Adipocyte (in vitro differentiated cells): ENCODE results near the gene FLII.
A peak's percentile ranks its signal among the peaks of the same experiment; 100 is the strongest.

Experiments
- DNase-seq: peaks from one replicate; pipeline ENCODE4 v3.0.0-alpha.2; 2015; ENCODE audit warnings: low read depth
- H3K27me3 ChIP-seq: replicated peaks from 2 replicates; pipeline ENCODE4 v1.7.0; 2013; ENCODE audit warnings: mild to moderate bottlenecking, low read length, moderate library complexity; ENCODE audit not compliant: control insufficient read depth, insufficient read depth
- H3K36me3 ChIP-seq: 2 replicates; pipeline ENCODE4 v1.7.0; 2013; ENCODE audit warnings: low read length, mild to moderate bottlenecking, moderate library complexity; ENCODE audit not compliant: control insufficient read depth, insufficient read depth, severe bottlenecking
- H3K4me1 ChIP-seq: 2 replicates; pipeline ENCODE4 v1.7.0; 2013; ENCODE audit warnings: mild to moderate bottlenecking, low read length, moderate library complexity; ENCODE audit not compliant: control insufficient read depth, insufficient read depth
- H3K4me3 ChIP-seq: 2 replicates; pipeline ENCODE4 v1.7.0; 2013; ENCODE audit warnings: mild to moderate bottlenecking, low read length, moderate library complexity
- H3K9ac ChIP-seq: 2 replicates; pipeline ENCODE4 v1.7.0; 2013; ENCODE audit warnings: mild to moderate bottlenecking, low read length, moderate library complexity
- H3K9me3 ChIP-seq: 2 replicates; pipeline ENCODE4 v1.7.0; 2013; ENCODE audit warnings: mild to moderate bottlenecking, low read length, moderate library complexity; ENCODE audit not compliant: control insufficient read depth

The FLII gene

DNA sequence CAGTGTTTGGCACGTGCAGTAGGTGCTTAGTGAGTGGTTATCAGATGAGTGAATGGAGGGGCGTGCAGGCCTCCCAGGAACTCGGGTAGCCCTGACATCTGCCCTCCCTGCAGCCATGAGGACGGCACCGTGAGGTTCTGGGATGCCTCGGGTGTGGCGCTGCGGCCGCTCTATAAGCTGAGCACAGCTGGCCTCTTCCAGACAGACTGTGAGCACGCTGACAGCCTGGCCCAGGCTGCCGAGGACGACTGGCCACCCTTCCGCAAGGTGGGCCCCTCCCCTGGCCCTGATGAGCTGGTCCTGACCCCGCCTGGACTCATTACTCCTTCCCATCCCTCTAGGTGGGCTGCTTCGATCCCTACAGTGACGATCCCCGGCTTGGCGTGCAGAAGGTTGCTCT, 22.0 kb downstream of the FLII start:
- no peaks in the 10 kb centered on the region for H3K4me1 ChIP-seq
- no peaks in the 10 kb centered on the region for H3K27me3 ChIP-seq
- no peak overlapping the region for H3K9ac ChIP-seq
- no peaks in the 10 kb centered on the region for H3K9me3 ChIP-seq
- no peak for DNase-seq
- peaks cover 49% of the 10 kb centered on the region for H3K36me3 ChIP-seq
- no peak overlapping the region for H3K4me3 ChIP-seq

DNA sequence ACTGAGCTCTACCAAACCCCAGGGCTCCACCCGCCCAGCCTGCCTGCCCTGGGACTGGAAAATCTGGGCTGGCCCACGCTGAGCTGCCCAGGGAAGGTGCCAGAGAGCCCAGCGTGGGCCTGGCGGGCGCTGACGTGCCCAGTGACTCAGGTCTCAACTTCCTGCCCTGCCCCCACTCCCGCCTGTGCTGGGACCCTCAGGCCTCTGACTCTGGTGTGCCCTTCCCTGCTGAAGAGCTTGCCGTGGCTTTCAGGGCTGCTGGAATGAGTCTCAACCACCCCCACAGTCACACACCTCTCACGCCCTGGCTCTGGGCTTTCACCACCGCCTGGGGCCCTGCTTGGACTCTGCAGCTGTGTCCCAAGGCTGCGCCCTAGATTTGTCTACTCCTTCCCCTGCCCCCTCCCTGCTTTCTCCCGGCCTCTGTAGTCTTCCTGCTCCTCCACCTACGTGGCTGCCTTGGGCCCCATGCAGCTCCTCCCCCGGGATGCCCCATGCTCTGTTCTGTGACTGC, 22.7 kb downstream of the FLII start:
- no peak overlapping the region for H3K9ac ChIP-seq
- H3K4me3 ChIP-seq: no peak overlapping the region
- H3K4me1 ChIP-seq: no peaks in the 10 kb centered on the region
- H3K27me3 ChIP-seq: no peaks in the 10 kb centered on the region
- H3K9me3 ChIP-seq: no peaks in the 10 kb centered on the region
- peaks cover 49% of the 10 kb centered on the region for H3K36me3 ChIP-seq
- peak; percentile 66 for DNase-seq

- H3K36me3 ChIP-seq: peaks cover 49% of the 10 kb centered on the region
- no peaks in the 10 kb centered on the region for H3K9me3 ChIP-seq
- no peaks in the 10 kb centered on the region for H3K4me1 ChIP-seq
- no peak overlapping the region for H3K4me3 ChIP-seq
- no peaks in the 10 kb centered on the region for H3K27me3 ChIP-seq
- no peak for DNase-seq
- no peak overlapping the region for H3K9ac ChIP-seq
Measured at GRCh38 chr17:18234853-18235380, 23.6 kb downstream of the FLII start.

- no peak overlapping the region for H3K9ac ChIP-seq
- no peaks in the 10 kb centered on the region for H3K27me3 ChIP-seq
- no peak for DNase-seq
- no peak overlapping the region for H3K4me3 ChIP-seq
- H3K9me3 ChIP-seq: no peaks in the 10 kb centered on the region
- no peaks in the 10 kb centered on the region for H3K4me1 ChIP-seq
- peaks cover 46% of the 10 kb centered on the region for H3K36me3 ChIP-seq
Measured at GRCh38 chr17:18233803-18234518, 24.6 kb downstream of the FLII start.

DNA sequence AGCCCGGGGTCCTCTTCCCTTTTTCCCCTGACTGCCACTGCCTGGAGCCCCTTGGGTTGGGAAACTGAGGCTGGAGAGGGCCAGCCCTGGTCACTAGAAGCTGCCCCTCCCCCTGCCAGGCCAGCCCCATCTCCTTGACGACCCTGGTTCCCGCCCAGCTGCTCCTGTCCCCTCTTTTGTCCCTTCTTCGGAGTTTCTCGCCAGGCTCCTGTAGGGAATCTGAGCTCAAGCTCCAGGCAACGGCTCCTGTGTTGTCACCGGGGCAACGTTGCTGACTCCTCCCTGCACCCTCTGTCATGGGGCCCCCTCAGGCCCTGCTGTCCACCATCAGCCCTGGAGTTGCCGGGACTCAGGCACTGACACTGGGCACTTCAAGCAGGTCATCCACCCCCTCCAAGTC, 27.4 kb downstream of the FLII start:
- Histone ChIP-seq H3K27me3 (no peaks in the 10 kb centered on the region), H3K9me3 (no peaks in the 10 kb centered on the region), H3K9ac (no peak overlapping the region), H3K4me3 (no peak overlapping the region), H3K4me1 (peaks cover 8% of the 10 kb centered on the region), H3K36me3 (peaks cover 30% of the 10 kb centered on the region)
- DNase-seq: no peak

DNA sequence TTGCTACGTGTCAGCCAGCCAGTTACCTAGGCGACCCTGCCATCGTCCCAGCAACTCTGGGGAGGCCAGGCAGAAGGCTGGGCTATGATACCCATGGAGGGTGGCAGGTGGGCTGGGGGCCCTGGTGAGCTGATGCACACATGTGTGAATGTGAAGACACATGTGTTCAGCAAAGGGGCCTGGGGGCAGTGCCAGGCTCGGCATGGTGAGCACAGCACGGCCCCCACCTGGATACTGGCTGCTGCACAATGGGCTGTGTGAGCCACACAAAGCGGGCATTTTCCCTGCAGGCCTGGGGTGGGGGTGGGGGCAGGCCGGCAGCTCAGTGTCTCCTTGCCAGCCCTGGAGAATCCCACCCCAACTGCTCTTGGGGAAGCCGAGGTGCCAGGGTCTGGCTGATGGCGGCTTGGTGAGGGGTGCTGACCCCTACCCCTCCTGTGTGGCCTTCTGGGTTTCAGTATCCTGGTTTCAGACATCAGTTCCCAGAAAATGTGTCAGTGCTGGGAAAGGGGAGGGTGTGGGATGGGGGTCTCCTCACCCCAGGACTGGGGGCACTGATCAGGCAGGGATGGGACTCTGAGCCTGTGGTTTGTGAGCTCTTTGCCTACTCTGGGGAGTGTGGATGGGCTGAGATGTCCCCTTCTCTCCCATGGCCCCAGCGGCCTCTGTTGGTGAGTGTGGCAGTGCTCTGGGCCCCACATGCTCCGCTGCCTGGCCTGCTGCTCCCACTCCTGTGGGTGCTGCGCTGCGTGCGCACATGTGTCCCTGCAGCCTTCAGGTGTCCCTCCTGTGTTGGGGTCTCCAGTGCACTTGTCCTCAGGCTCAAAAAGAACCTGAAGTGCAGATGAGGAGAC, 28.0 kb downstream of the FLII start:
- H3K9me3 ChIP-seq: no peaks in the 10 kb centered on the region
- no peak overlapping the region for H3K4me3 ChIP-seq

GRCh38 chr17:18229771-18230170, 28.8 kb downstream of the FLII start:
- DNase-seq: no peak
- peaks cover 18% of the 10 kb centered on the region for H3K36me3 ChIP-seq
- peaks cover 10% of the 10 kb centered on the region for H3K4me1 ChIP-seq
- no peak overlapping the region for H3K9ac ChIP-seq
- no peak overlapping the region for H3K4me3 ChIP-seq
- H3K9me3 ChIP-seq: no peaks in the 10 kb centered on the region
- no peaks in the 10 kb centered on the region for H3K27me3 ChIP-seq

More for the DNA sequence above, 28.0 kb downstream of the FLII start:
- H3K36me3 ChIP-seq: peaks cover 24% of the 10 kb centered on the region
- no peak for DNase-seq
- H3K27me3 ChIP-seq: no peaks in the 10 kb centered on the region
- H3K4me1 ChIP-seq: peaks cover 8% of the 10 kb centered on the region
- no peak overlapping the region for H3K9ac ChIP-seq

DNA sequence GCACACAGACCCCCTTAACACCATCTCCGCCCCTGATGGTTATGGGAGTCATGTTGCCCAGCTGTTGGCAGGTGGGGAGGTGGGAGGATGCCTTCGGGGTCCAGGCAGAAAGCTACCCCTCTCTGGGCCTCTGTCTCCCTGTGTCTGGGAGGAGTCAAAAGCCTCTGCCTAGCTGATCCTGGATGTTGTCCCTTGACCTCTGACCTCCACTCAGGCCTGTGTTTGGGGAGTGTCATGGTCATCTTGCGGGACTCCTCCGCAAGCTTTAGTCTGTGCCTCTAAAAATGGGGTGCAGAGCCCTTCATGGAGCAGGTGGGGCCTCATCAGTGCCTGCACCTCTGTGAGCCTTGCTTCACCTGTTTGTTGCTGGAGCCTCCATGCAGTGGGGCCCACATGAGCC, 29.3 kb downstream of the FLII start:
- Histone ChIP-seq H3K27me3 (no peaks in the 10 kb centered on the region), H3K4me3 (no peak overlapping the region), H3K36me3 (peaks cover 12% of the 10 kb centered on the region), H3K9me3 (no peaks in the 10 kb centered on the region), H3K4me1 (peaks cover 16% of the 10 kb centered on the region), H3K9ac (no peak overlapping the region)
- no peak for DNase-seq

- peak overlapping the region; percentile 39 for H3K9ac ChIP-seq
- peaks cover 19% of the 10 kb centered on the region for H3K4me1 ChIP-seq
- H3K27me3 ChIP-seq: no peaks in the 10 kb centered on the region
- H3K4me3 ChIP-seq: no peak overlapping the region
- no peaks in the 10 kb centered on the region for H3K9me3 ChIP-seq
- no peak for DNase-seq
- H3K36me3 ChIP-seq: peaks cover 6% of the 10 kb centered on the region
Measured at GRCh38 chr17:18228176-18228682, 30.3 kb downstream of the FLII start.

DNA sequence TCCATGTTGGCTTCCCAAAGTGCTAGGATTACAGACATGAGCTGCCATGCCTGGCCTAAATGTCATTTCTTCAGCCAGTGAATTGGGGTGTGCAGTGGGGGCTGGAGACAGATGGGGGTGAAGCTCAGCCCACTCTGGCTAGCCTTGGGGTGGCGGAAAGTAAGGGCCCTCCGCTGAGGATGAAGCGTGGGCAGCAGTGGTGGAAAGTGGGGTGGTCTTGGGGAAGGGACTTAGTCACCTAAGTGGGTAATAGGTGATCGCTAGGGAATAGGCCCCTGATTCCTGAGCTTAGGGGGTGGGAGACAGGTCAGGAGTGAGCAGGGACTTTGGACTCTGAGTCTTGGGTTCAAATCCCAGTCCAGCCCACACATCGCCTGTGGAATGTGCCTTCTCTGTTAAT, 30.9 kb downstream of the FLII start:
- H3K9me3 ChIP-seq: no peaks in the 10 kb centered on the region
- no peak for DNase-seq
- H3K4me3 ChIP-seq: no peak overlapping the region
- peaks cover 19% of the 10 kb centered on the region for H3K4me1 ChIP-seq
- no peaks in the 10 kb centered on the region for H3K27me3 ChIP-seq
- no peak overlapping the region for H3K9ac ChIP-seq
- H3K36me3 ChIP-seq: peaks cover 4% of the 10 kb centered on the region

DNA sequence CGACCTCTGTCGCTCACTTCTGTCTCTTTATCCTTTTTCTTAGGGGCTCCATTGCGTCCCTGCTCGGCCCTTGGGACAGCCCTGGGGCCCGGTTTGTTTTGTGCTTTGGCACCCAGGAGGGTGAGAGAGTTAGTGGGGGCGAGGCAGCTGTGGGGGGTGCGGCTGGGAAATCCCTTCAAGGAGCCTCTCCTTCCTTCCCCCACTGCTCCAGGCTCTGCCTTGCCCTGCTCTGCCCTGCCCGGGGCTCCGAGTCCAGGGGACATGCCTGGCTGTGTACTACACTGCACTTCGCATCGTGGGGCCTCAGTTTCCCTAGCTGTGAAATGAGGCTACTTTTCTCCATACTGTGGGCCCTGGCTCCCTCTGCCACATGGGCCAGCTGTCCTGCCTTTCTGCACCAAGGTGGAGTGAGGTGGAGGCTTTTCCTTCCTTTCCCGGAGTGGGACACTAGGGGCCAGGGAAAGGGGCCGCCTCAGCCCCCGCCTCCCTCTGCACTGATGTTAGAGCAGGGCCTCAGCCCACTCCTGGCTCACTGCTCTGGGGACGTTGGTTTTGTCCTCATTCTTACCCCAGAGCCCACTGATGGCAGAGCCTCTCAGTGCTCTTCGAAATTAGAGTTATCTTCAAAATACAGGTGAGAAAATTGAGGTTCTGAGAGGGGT, 32.1 kb downstream of the FLII start:
- no peaks in the 10 kb centered on the region for H3K27me3 ChIP-seq
- H3K4me3 ChIP-seq: peak overlapping the region; percentile 98
- no peaks in the 10 kb centered on the region for H3K9me3 ChIP-seq
- peak overlapping the region; percentile 97 for H3K9ac ChIP-seq
- no peaks in the 10 kb centered on the region for H3K36me3 ChIP-seq
- peaks cover 23% of the 10 kb centered on the region for H3K4me1 ChIP-seq
- DNase-seq: peak; percentile 46
